Measurements from ENCODE around the gene MIS12. TPM values are rescaled to one million over a fixed set of nuclear protein-coding genes. Genes with fewer than 3 reads are reported as not detected.

Gene MIS12
- total and polyA plus RNA-seq, 3 donors from 2014 or later = 12.9 to 24.5 (median 20.8) TPM

- whole genome bisulfite sequencing, 2 donors = 50 to 62% methylated on average over 17 of the region's 17 CpGs
- intact Hi-C loops (cut with DNase I; ENCODE audit: low total_unique reads) = no loop called here
- TF ChIP-seq CTCF (IDR thresholded peaks at IDR 0.05) (no peak), POLR2A (IDR thresholded peaks at IDR 0.05) (no peak)
- no peaks in the 10 kb centered on the region for H3K36me3 ChIP-seq (ENCODE audit: low read depth, missing control alignments)
- no peaks in the 10 kb centered on the region for H3K9me3 ChIP-seq
- peak; percentile 23 for DNase-seq
- H3K4me1 ChIP-seq = no peaks in the 10 kb centered on the region
- H3K27ac ChIP-seq = no peak overlapping the region
- no peaks in the 10 kb centered on the region for H3K27me3 ChIP-seq
- no peak overlapping the region for H3K4me3 ChIP-seq
Observed at GRCh38 chr17:5511401-5512225, 25.2 kb downstream of the MIS12 start.

- no peak for TF ChIP-seq CTCF (IDR thresholded peaks at IDR 0.05)
- no peak for TF ChIP-seq POLR2A (IDR thresholded peaks at IDR 0.05)
- Histone ChIP-seq H3K9me3 (no peaks in the 10 kb centered on the region), H3K4me3 (no peak overlapping the region), H3K27ac (no peak overlapping the region), H3K4me1 (no peaks in the 10 kb centered on the region), H3K36me3 (ENCODE audit: low read depth, missing control alignments) (no peaks in the 10 kb centered on the region), H3K27me3 (no peaks in the 10 kb centered on the region)
- intact Hi-C loops (cut with DNase I; ENCODE audit: low total_unique reads) = no loop called here
- DNase-seq = no peak
- 76 to 83% methylated on average over 7 of the region's 7 CpGs for WGBS, 2 donors
Observed at GRCh38 chr17:5513628-5514027, 27.3 kb downstream of the MIS12 start.

- H3K36me3 ChIP-seq (ENCODE audit: low read depth, missing control alignments) = no peaks in the 10 kb centered on the region
- intact Hi-C loops (cut with DNase I; ENCODE audit: low total_unique reads) = no loop called here
- no peak for DNase-seq
- WGBS, 2 donors = 92 to 93% methylated on average over 10 of the region's 10 CpGs
- no peak for TF ChIP-seq POLR2A (IDR thresholded peaks at IDR 0.05)
- TF ChIP-seq CTCF (IDR thresholded peaks at IDR 0.05) = no peak
- H3K27me3 ChIP-seq = no peaks in the 10 kb centered on the region
- no peaks in the 10 kb centered on the region for H3K9me3 ChIP-seq
- H3K4me3 ChIP-seq = no peak overlapping the region
- no peaks in the 10 kb centered on the region for H3K4me1 ChIP-seq
- no peak overlapping the region for H3K27ac ChIP-seq
Observed at GRCh38 chr17:5514976-5515375, 28.6 kb downstream of the MIS12 start.

DNA sequence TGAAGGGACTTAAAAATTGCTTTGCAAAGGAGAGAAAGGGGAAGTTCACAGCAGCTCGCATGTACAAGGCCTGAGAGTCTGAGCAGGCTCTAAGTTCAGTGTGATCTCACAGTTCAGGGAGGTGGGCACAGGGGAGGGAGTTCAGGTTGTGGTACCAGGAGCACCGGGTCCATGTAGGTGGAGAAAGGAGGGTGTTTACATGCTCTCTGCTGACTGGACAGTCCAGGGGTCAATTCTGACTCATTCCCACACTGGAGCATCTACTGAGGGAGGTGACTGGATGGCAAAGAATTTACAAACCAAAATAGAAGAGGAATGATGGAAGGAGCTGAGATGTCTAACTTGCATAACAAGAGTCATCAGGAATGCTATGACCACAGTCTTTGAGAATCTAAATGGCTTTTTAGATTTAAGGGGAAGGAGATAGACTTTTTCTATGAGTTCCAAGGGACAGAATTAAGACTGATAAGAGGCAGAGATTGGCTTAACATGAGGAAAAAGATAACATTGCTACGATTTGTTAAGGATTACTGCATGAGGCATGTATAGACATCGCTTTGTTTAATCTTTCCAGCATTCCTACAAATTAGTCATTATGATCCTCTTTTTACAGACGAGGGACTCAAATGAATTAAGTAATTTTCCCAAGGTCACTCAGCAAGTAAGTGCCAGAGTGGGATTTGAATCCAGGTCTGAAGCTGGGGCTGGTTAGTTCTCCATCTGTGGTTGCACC, 29.9 kb downstream of the MIS12 start:
- Histone ChIP-seq H3K36me3 (ENCODE audit: low read depth, missing control alignments) (no peaks in the 10 kb centered on the region), H3K4me1 (no peaks in the 10 kb centered on the region), H3K9me3 (no peaks in the 10 kb centered on the region), H3K27ac (no peak overlapping the region), H3K4me3 (no peak overlapping the region), H3K27me3 (no peaks in the 10 kb centered on the region)
- TF ChIP-seq CTCF (IDR thresholded peaks at IDR 0.05) (no peak), POLR2A (IDR thresholded peaks at IDR 0.05) (no peak)
- 55 to 58% methylated on average over 5 of the region's 5 CpGs for WGBS, 2 donors
- intact Hi-C loops (cut with DNase I; ENCODE audit: low total_unique reads) = no loop called here
- DNase-seq = no peak
